Transverse colon (tissue), 4 donors: ENCODE results near the gene CAMK1G.

Experiments
- CTCF ChIP-seq, 5 experiments: fragments of 200-600 bp in 3 of 5; fragments of 450-650 bp in 2 of 5; sonication (generic) in 3 of 5; IDR thresholded peaks; 1 replicate in 2 of 5; 2 replicates in 3 of 5; pipeline ENCODE4 v1.5.1; 2016 to 2017; ENCODE audit warnings: antibody characterized with exemption in 5 of 5, inconsistent platforms in 3 of 5, mild to moderate bottlenecking in 2 of 5, moderate library complexity in 1 of 5
- EP300 ChIP-seq: sonication (generic); formaldehyde crosslinking; IDR thresholded peaks from one replicate; pipeline ENCODE4 v1.6.1; 2017; ENCODE audit warnings: antibody characterized with exemption, low read depth
- POLR2AphosphoS5 ChIP-seq, 3 donors: sonication (generic); formaldehyde crosslinking; IDR thresholded peaks; one replicate each; pipeline ENCODE4 v1.6.1; 2016; ENCODE audit warnings: antibody characterized with exemption in 3 of 3

- TF ChIP-seq CTCF (IDR thresholded peaks at IDR 0.05): peak in 1 of 5 experiments; percentile 15
- no peak for TF ChIP-seq POLR2AphosphoS5 (IDR thresholded peaks at IDR 0.05)
- TF ChIP-seq EP300: no peak
These were observed 1.7 kb downstream of the CAMK1G start for GRCh38 chr1:209585197-209585596.
